H1 (cell line): Measurements from ENCODE around the gene SLC26A4. TPM values are rescaled to one million over a fixed set of nuclear protein-coding genes. Genes with fewer than 3 reads are reported as not detected.

Experiments used
- CTCF ChIA-PET: fragments of 300-600 bp; sonication (Branson Sonifier 250); formaldehyde crosslinking; loops from one replicate; lab custom pipeline; 2021; ENCODE audit not compliant: partially characterized antibody; lab: Charles Lee
- POLR2A ChIA-PET: fragments of 300-600 bp; sonication (Branson Sonifier 250); formaldehyde crosslinking; loops from one replicate; lab custom pipeline; 2021; ENCODE audit warnings: inconsistent platforms; ENCODE audit not compliant: partially characterized antibody; lab: Charles Lee
- DNase-seq, 2 experiments: peaks; one replicate each; pipeline versions ENCODE4 v3.0.0 to v3.0.0-alpha.2; 2010 to 2022; ENCODE audit warnings: low spot score in 2 of 2, low read depth in 1 of 2, mixed read lengths in 1 of 2
- FAIRE-seq: peaks from 2 replicates; lab custom pipeline; 2011; peaks lifted over from hg19 to GRCh38; lab: Jason Lieb, UNC
- H2AFZ ChIP-seq: 2 replicates; pipeline ENCODE4 v1.8.1; 2012; ENCODE audit warnings: low read length, inconsistent platforms
- H2AK5ac ChIP-seq: 2 replicates; pipeline ENCODE4 v1.6.1; 2013; ENCODE audit warnings: low read depth, low read length
- H2BK120ac ChIP-seq: replicated peaks from 2 replicates; pipeline ENCODE3; 2013; ENCODE audit warnings: low read depth, low read length, inconsistent platforms
- H2BK12ac ChIP-seq: 2 replicates; pipeline ENCODE4 v1.6.1; 2013; ENCODE audit warnings: low read depth, low read length
- H2BK15ac ChIP-seq: 2 replicates; pipeline ENCODE4 v1.6.1; 2013; ENCODE audit warnings: low read length
- H2BK20ac ChIP-seq: 2 replicates; pipeline ENCODE4 v1.6.1; 2013; ENCODE audit warnings: low read length
- H2BK5ac ChIP-seq: 2 replicates; pipeline ENCODE4 v1.6.1; 2013; ENCODE audit warnings: low read depth, low read length
- H3K14ac ChIP-seq: 2 replicates; pipeline ENCODE4 v1.6.1; 2013; ENCODE audit warnings: inconsistent platforms; ENCODE audit not compliant: insufficient read length
- H3K18ac ChIP-seq: 2 replicates; pipeline ENCODE4 v1.6.1; 2013; ENCODE audit warnings: low read length; ENCODE audit errors: extremely low read depth
- H3K23ac ChIP-seq: 2 replicates; pipeline ENCODE4 v1.6.1; 2013; ENCODE audit warnings: inconsistent platforms; ENCODE audit not compliant: insufficient read length
- H3K23me2 ChIP-seq: 2 replicates; pipeline ENCODE4 v1.6.1; 2013; ENCODE audit warnings: low read depth, low read length
- H3K27ac ChIP-seq: 2 replicates; pipeline ENCODE4 v1.6.1; 2011; ENCODE audit warnings: low read depth, low read length, inconsistent platforms
- H3K27me3 ChIP-seq, 4 experiments: replicated peaks in 1 of 4; 1 replicate in 1 of 4; 2 replicates in 3 of 4; pipeline versions ENCODE4 v1.6.1 to v1.8.1; 2011 to 2013; ENCODE audit warnings: low read length in 3 of 4, mild to moderate bottlenecking in 3 of 4, inconsistent platforms in 2 of 4, mixed read lengths in 2 of 4, moderate library complexity in 1 of 4; ENCODE audit not compliant: control insufficient read depth in 3 of 4, insufficient read depth in 3 of 4; ENCODE audit errors: extremely low read depth in 1 of 4
- H3K36me3 ChIP-seq, 4 experiments: 2 replicates each; pipeline versions ENCODE4 v1.6.1 to v1.8.1; 2011 to 2013; ENCODE audit warnings: mild to moderate bottlenecking in 4 of 4, low read length in 3 of 4, moderate library complexity in 2 of 4, control low read depth in 1 of 4, inconsistent platforms in 1 of 4; ENCODE audit not compliant: insufficient read depth in 4 of 4, control insufficient read depth in 2 of 4
- H3K4ac ChIP-seq: replicated peaks from 2 replicates; pipeline ENCODE3; 2013; ENCODE audit warnings: low read length, low read depth, mixed read lengths, inconsistent platforms; ENCODE audit not compliant: insufficient read length
- H3K4me1 ChIP-seq, 4 experiments: replicated peaks in 1 of 4; 1 replicate in 1 of 4; 2 replicates in 3 of 4; pipeline versions ENCODE4 v1.6.1 to v1.8.1; 2011 to 2013; ENCODE audit warnings: low read length in 3 of 4, inconsistent platforms in 2 of 4, mixed read lengths in 1 of 4; ENCODE audit not compliant: insufficient read depth in 4 of 4, control insufficient read depth in 3 of 4
- H3K4me2 ChIP-seq, 2 experiments: 2 replicates each; pipeline versions ENCODE4 v1.6.1 to v1.8.1; 2011 to 2013; ENCODE audit warnings: low read depth in 2 of 2, low read length in 2 of 2, control low read depth in 1 of 2, inconsistent platforms in 1 of 2, mild to moderate bottlenecking in 1 of 2; ENCODE audit not compliant: insufficient read depth in 1 of 2
- H3K4me3 ChIP-seq, 4 experiments: fragments of 200-600, 300-600 bp in 1 of 4; sonication (generic), shearing (Covaris generic), sonication (Bioruptor Twin) in 1 of 4; 2 replicates each; pipeline versions ENCODE4 v1.5.1 to v1.8.1; 2011 to 2016; ENCODE audit warnings: low read length in 4 of 4, low read depth in 3 of 4, control low read depth in 2 of 4, inconsistent platforms in 2 of 4, mild to moderate bottlenecking in 2 of 4, mixed read lengths in 1 of 4, moderate library complexity in 1 of 4; ENCODE audit not compliant: insufficient read depth in 2 of 4; ENCODE audit errors: extremely low read depth in 1 of 4
- H3K56ac ChIP-seq: replicated peaks from 2 replicates; pipeline ENCODE3; 2013; ENCODE audit warnings: low read depth, mild to moderate bottlenecking, mixed read lengths, low read length, inconsistent platforms; ENCODE audit not compliant: insufficient read length
- H3K79me1 ChIP-seq: 2 replicates; pipeline ENCODE4 v1.6.1; 2013; ENCODE audit warnings: low read depth, low read length, control low read depth
- H3K79me2 ChIP-seq, 2 experiments: 2 replicates each; pipeline versions ENCODE4 v1.6.1 to v1.8.1; 2012 to 2013; ENCODE audit warnings: low read length in 2 of 2, mild to moderate bottlenecking in 2 of 2, inconsistent platforms in 1 of 2; ENCODE audit not compliant: insufficient read depth in 2 of 2, control insufficient read depth in 1 of 2
- H3K9ac ChIP-seq, 4 experiments: replicated peaks in 1 of 4; 1 replicate in 1 of 4; 2 replicates in 3 of 4; pipeline versions ENCODE4 v1.6.1 to v1.8.1; 2011 to 2013; ENCODE audit warnings: low read depth in 3 of 4, low read length in 3 of 4, control low read depth in 2 of 4, mild to moderate bottlenecking in 2 of 4, moderate library complexity in 2 of 4, inconsistent platforms in 1 of 4; ENCODE audit errors: extremely low read depth in 1 of 4
- H3K9me3 ChIP-seq, 2 experiments: 2 replicates each; pipeline versions ENCODE4 v1.6.1 to v1.8.1; 2012 to 2013; ENCODE audit warnings: mild to moderate bottlenecking in 2 of 2, moderate library complexity in 2 of 2, control low read depth in 1 of 2, inconsistent platforms in 1 of 2, low read depth in 1 of 2, low read length in 1 of 2, mixed read lengths in 1 of 2; ENCODE audit not compliant: insufficient read depth in 2 of 2
- H4K20me1 ChIP-seq, 2 experiments: replicated peaks in 1 of 2; 2 replicates each; pipeline versions ENCODE3 to v1.8.1; 2011 to 2013; ENCODE audit warnings: inconsistent platforms in 2 of 2, low read length in 2 of 2, mild to moderate bottlenecking in 1 of 2; ENCODE audit not compliant: insufficient read depth in 2 of 2, control insufficient read depth in 1 of 2
- H4K5ac ChIP-seq: 2 replicates; pipeline ENCODE4 v1.6.1; 2013; ENCODE audit warnings: low read length, low read depth, mixed read lengths, inconsistent platforms; ENCODE audit not compliant: insufficient read length
- H4K8ac ChIP-seq: 2 replicates; pipeline ENCODE4 v1.8.0; 2013; ENCODE audit warnings: mild to moderate bottlenecking, moderate library complexity, low read length, inconsistent platforms; ENCODE audit not compliant: insufficient read depth; ENCODE audit errors: extremely low read depth
- H4K91ac ChIP-seq: replicated peaks from 2 replicates; pipeline ENCODE3; 2013; ENCODE audit warnings: low read length, mixed read lengths, inconsistent platforms; ENCODE audit not compliant: insufficient read length
- BRCA1 ChIP-seq: IDR thresholded peaks from 2 replicates; pipeline ENCODE4 v1.6.1; 2012; ENCODE audit warnings: low read depth, low read length, improper control_type of control experiment
- CREB1 ChIP-seq: IDR thresholded peaks from 2 replicates; pipeline ENCODE4 v1.6.1; 2012; ENCODE audit warnings: inconsistent platforms
- MAFK ChIP-seq: IDR thresholded peaks from 2 replicates; pipeline ENCODE4 v1.6.1; 2012; ENCODE audit warnings: low read depth, mild to moderate bottlenecking, improper control_type of control experiment, low read length
- RBBP5 ChIP-seq: IDR thresholded peaks from 2 replicates; pipeline ENCODE4 v1.7.1; 2012; ENCODE audit warnings: low read depth, mild to moderate bottlenecking, inconsistent platforms, low read length, moderate library complexity, borderline replicate concordance
- SAP30 ChIP-seq: fragments of 300-600 bp; sonication (generic); IDR thresholded peaks from 2 replicates; pipeline ENCODE4 v1.7.1; 2012; ENCODE audit warnings: low read length, moderate library complexity, mild to moderate bottlenecking, inconsistent platforms; ENCODE audit not compliant: insufficient read depth, insufficient replicate concordance
- SP2 ChIP-seq: IDR thresholded peaks from 2 replicates; pipeline ENCODE4 v1.6.1; 2012; ENCODE audit warnings: mild to moderate bottlenecking, low read length, inconsistent platforms
- SP4 ChIP-seq: IDR thresholded peaks from 2 replicates; pipeline ENCODE4 v1.6.1; 2012; ENCODE audit warnings: low read length, inconsistent platforms
- TEAD4 ChIP-seq: IDR thresholded peaks from 2 replicates; pipeline ENCODE4 v1.6.1; 2012; ENCODE audit warnings: low read depth, low read length, inconsistent platforms, mixed read lengths
- ZNF274 ChIP-seq: IDR thresholded peaks from 2 replicates; pipeline ENCODE4 v1.7.0; 2012; ENCODE audit warnings: low read length, borderline replicate concordance; ENCODE audit errors: extremely low read depth
- WGBS, 2 experiments: shearing (Covaris generic) in 1 of 2; methylation state at CpG; one replicate each; pipeline versions ENCODE4 v1.1.6 to v1.1.7; 2013 to 2015; ENCODE audit warnings: low lambda C conversion rate in 2 of 2, mixed read lengths in 2 of 2, inconsistent platforms in 1 of 2, low coverage in 1 of 2, missing lambda C conversion rate in 1 of 2; ENCODE audit not compliant: insufficient replicate concordance in 2 of 2, insufficient coverage in 1 of 2, insufficient read length in 1 of 2; ENCODE audit errors: extremely low coverage in 1 of 2, missing lambda C conversion rate in 1 of 2; 5-methylcytosine and 5-hydroxymethylcytosine counted together
- polyA plus RNA-seq, 7 experiments: library from polyadenylated mRNA; depleted of rRNA in 3 of 7; stranded (reverse) in 5 of 7; unstranded in 2 of 7; fragments of >200 nt in 5 of 7; fragments of 200-250 nt in 2 of 7; gene quantifications; 1 replicate in 5 of 7; 2 replicates in 1 of 7; 4 replicates in 1 of 7; pipeline versions ENCODE4 v1.2.1 to v1.2.3, GENCODE V29; 2011 to 2013; ENCODE audit warnings: missing spikeins in 2 of 7, mixed read lengths in 2 of 7
- total RNA-seq: library from RNA; stranded (reverse); fragmentation: NEBNext Ultra II Directional; extraction: Animal tissue kit (Norgen Biotek cat#: 25700); gene quantifications from 2 replicates; pipeline ENCODE4 v1.2.1, GENCODE V29; 2021

SLC26A4 gene
- total and polyA plus RNA-seq, 2 of the 8 experiments (the other 6 are each of a cell fraction or from before 2014, with no cell fraction given), result 0.11 to 0.35 TPM

- Histone ChIP-seq H2BK5ac (no peak overlapping the region), H3K4me1 (no peaks in the 10 kb centered on the region), H3K4ac (no peak overlapping the region), H3K9ac (no peak overlapping the region), H3K27me3 (no peaks in the 10 kb centered on the region), H2BK12ac (no peak overlapping the region), H3K79me2 (no peaks in the 10 kb centered on the region), H4K5ac (no peak overlapping the region), H2AFZ (no peak overlapping the region), H3K14ac (no peak overlapping the region), H3K4me2 (no peak overlapping the region), H3K36me3 (no peaks in the 10 kb centered on the region), H3K23me2 (no peaks in the 10 kb centered on the region), H4K8ac (no peak overlapping the region), H3K79me1 (no peaks in the 10 kb centered on the region), H3K56ac (no peak overlapping the region), H3K9me3 (no peaks in the 10 kb centered on the region), H3K27ac (no peak overlapping the region), H3K4me3 (no peak overlapping the region), H2BK15ac (no peak overlapping the region), H2BK120ac (no peak overlapping the region), H3K18ac (no peak overlapping the region), H4K20me1 (no peaks in the 10 kb centered on the region), H2AK5ac (no peak overlapping the region), H4K91ac (no peak overlapping the region), H3K23ac (no peak overlapping the region), H2BK20ac (no peak overlapping the region)
- FAIRE-seq (no peak), DNase-seq (no peak)
- no peak for TF ChIP-seq SP2
- no peak for TF ChIP-seq ZNF274
- TF ChIP-seq CREB1, result no peak
- no peak for TF ChIP-seq RBBP5
- TF ChIP-seq SAP30, result no peak
- no peak for TF ChIP-seq SP4
- TF ChIP-seq TEAD4, result no peak
- TF ChIP-seq BRCA1, result no peak
- no peak for TF ChIP-seq MAFK
- ChIA-PET POLR2A (no interaction called here), CTCF (interaction anchor here (3.1 kb wide), 1 partner anchor 16 kb away, joined by 8 read pairs; no protein-coding TSS in a partner anchor)
- 91% methylated on average over 3 of the region's 3 CpGs; no CpG with 5 or more reads in 1 of the 2 experiments for WGBS, 2 experiments
Observed at GRCh38 chr7:107703872-107704271, 43.2 kb downstream of the SLC26A4 start.
